Left colon (tissue), 2 donors: ENCODE results near the gene SYT17. TPM values are rescaled to one million over a fixed set of nuclear protein-coding genes. Genes with fewer than 3 reads are reported as not detected.

ENCODE experiments used
- ATAC-seq: fragments of 200-7000 bp; cut with Tn5 transposase; one replicate; pipeline ENCODE4 v1.9.1; 2020; ENCODE audit warnings: mild to moderate bottlenecking, moderate library complexity
- DNase-seq, 2 donors: peaks; one replicate each; pipeline ENCODE4 v3.0.0-alpha.2; 2020
- intact Hi-C, 2 donors: fragments of 100-400 bp; cut with DNase I in 1 of 2; cut with micrococcal nuclease in 1 of 2; formaldehyde crosslinking; loops; one replicate each; pipeline versions ENCODE4 v1.11.2 to v1.14.0; 2022; cut with DNase I, micrococcal nuclease
- total RNA-seq, 2 donors: library from RNA; stranded (reverse); fragmentation: NEBNext Ultra II Directional; extraction: Animal tissue kit (Norgen Biotek cat#: 25700); gene quantifications; one replicate each; pipeline ENCODE4 v1.2.1, GENCODE V29; 2021
- donor health status: DM: no; HTN: no; CAD: no.
- donor health status: DM: yes; HTN: yes; CAD: no.

The SYT17 gene
- total RNA-seq, 2 donors from 2014 or later = 8.4 to 9.1 TPM

DNA sequence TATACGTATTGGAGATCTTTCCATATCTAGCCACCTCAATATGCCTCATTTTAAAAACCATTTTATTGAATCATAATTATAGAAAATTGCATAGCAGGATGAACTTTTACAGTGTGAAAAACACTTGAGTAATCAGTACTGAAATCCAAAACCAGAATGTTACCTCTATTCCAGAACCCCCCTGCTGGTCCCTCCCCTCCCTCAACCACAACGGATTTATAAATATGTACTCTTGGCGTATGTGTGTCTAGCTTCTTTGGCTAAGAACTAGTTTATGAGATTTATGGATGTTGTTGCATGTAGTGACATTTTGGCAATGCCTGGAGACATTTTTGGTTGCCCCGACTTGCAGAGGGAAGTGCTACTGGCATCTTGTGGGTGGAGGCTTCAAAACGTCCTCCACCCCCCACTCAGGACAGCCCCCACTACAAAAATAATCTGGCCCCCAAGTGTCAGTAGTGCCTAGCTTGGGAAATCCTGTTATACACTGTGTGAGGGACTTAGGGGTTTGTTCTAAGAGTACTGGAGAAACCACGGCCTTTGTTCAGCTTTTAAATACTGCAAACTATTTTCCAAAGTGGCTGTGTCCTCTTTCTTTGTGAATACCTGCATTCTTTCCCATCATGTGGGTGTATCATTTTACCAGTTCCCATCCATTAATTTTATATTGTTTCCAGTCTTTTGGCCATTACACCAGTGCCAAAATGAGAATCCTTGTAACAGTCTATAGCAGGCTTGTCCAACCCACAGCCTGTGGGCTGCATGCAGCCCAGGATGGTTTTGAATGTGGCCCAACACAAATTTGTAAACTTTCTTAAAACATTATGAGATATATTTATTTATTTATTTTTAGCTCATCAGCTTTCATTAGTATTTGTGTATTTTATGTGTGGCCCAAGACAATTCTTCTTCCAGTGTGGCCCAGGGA is 30.6 kb upstream of the SYT17 start:
- intact Hi-C loops = no loop called here
- ATAC-seq (no peak), DNase-seq (no peak)

DNA sequence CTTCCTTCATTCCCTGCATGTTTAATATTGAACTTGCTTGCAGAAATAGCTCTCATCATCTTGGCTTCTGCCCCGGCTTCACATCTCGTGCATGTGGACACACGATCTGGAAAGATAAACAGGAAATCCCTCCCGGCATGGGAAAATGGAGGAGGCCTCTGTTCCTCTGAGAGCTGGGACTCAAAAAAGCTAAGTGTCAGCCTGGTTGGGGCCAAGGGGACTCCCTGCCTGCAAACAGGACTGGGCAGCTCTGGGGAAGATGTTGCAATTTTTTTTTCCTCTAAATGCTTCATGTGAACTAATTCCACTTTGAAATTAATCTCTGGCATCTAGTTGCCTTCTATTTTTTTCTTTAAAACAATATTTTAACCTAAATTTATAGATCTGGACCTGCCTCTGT is 29.4 kb upstream of the SYT17 start:
- intact Hi-C loops = no loop called here
- ATAC-seq (peak; percentile 21), DNase-seq (peak; percentile 57 to 77)

DNA sequence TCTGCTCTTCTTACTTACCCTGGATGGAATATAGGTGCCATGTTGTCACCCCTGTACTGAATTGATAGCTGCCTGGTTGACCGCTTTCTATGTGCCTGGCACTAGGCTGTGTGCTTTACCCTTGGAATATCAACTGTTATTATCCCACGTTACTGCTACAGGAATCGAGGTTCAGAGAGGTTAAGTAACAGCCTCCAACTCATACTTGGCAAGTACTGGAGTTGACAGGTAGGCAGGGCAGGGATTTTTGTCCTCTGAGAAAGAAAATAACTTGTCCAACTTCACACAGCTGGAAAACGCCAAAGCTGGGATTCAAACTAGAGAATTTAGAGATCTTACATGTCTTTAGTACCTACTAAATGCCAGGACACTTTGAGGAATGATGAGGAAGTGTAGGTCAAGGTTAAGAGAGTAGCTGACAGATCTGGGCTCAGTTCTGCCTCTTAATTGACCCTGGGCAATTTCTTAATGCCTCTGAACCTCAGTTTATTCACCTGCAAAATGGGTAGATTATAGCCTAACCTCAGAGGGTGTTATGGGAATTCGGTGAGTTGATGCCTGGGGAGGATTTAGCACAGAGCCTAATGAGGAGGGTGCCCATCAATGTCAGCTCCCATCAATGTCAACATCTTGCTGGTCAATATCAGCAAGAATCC is 28.5 kb upstream of the SYT17 start:
- ATAC-seq (no peak), DNase-seq (no peak)
- intact Hi-C loops = no loop called here

DNA sequence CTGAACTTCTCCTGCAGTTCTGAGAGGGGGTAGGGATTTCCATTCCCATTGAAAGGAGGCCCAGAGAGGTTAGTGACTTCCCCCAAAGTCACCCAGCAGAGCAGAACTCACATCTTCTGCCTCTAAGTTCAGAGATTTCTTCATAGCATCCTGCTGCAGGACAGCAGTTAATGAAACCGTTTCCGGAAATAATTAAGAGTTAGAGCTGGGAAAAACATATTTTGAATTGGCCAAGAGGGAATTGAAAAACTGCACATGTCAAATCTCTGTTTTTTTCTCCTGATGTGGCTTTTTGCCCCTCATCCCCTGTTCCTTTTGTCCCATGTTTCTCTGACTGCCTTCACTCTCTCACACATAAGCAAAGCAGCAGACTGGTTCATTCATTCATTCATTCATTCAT is 27.6 kb upstream of the SYT17 start:
- no peak for DNase-seq
- ATAC-seq = no peak
- intact Hi-C loops = no loop called here

DNA sequence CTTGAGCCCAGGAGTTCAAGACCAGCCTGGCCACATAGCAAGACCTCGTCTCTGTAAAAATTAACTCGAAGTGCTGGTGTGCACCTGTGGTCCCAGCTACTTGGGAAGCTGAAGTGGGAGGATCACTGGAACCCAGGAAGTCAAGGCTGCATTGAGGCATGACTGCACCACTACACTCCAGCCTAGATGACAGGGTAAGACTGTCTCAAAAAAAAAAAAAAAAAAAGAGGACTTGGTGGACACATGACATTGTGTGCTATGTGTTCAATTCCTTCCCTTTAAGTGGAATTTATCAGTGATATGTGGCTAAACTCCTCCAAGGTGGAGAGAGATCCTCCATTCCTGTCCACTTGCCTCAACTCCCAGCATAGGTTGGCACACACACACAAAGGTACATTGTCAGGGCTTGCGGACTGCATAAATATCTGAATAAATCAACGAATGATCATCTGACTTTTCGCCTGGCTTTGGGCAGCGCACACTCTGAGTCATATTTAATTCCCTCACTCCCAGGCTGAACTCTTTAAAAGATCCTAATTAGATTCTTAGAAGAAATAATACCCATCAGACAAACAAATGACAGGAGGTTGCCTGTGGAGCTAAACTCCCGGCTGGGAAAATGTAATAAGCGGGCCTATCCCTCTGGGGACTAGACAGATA is 25.0 kb upstream of the SYT17 start:
- ATAC-seq (no peak), DNase-seq (no peak)
- intact Hi-C loops = no loop called here

DNA sequence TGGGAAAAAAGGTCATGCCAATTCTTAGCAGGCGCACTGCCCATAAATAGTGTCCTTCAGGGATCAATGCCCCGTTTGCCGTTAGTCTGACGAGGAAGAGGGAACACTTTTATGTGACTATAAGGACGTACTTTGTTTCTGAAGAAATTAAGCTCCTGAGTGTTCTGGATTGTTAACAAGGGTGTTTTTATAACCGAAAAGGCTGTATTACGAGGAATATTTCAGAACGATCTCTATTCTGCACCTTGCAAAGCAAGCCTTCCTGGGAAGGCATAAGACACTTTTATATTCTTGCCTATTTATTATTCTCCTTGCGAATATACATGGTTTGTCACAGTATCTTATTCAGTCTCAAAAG is 24.5 kb upstream of the SYT17 start:
- intact Hi-C loops = no loop called here
- ATAC-seq (no peak), DNase-seq (no peak)

DNA sequence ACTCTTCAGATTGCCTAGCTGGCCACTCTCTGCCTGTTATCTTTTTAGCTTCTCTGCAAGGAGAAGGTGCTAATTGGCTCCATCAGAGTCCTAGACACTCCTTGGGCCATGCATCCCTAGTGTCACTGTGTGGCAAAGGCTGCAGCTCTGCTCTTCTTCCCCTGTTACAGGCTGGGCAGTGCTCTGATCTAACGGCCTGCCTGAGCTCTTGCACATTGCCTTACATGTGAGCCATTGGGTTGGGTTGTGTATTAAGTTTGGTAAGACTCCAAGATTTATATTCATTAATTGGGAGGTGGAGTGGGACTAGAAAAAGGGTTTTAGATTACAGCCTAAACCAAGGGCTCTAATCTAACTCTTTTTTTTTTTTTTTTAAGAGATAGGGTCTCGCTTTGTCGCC is 23.0 kb upstream of the SYT17 start:
- intact Hi-C loops = no loop called here
- no peak for ATAC-seq
- DNase-seq = no peak

DNA sequence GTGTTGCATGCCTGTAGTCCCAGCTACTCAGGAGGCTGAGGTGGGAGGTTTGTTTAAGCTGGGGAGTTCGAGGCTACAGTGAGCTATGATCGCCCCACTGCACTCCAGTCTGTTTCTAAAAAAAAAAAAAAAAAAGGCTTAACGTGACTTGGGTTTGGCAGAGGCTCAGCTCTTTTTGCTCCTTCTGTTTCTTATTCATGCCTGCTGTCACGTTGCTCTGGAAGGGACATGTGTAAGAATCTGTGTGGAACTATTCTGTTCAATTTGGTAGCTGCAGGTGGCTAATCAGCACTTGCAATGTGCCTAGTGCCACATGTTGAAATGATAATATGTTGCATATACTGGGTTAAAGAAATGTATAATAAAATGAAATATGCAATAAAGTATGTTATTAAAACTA is 20.9 kb upstream of the SYT17 start:
- DNase-seq (no peak), ATAC-seq (no peak)
- intact Hi-C loops = no loop called here

DNA sequence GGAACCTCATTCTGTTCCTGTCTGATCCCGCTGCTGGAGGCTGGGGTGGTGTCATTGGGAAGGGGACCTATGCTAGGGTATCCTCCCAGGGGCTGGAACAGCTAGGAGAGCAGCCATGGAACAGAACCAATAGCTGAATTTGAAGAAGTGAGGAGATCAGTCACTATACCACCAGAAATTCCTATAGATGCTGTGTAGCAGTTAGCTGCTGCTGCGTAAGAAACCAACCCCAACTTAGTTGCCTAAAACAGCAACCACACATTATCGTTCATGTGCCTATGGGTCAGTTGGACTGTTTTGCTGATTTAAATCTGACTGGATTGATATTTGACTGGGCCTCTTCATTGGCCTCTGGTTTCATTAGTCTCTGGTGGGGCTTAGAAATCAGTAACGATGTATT is 20.4 kb upstream of the SYT17 start:
- intact Hi-C loops = no loop called here
- DNase-seq = no peak
- ATAC-seq = no peak

DNA sequence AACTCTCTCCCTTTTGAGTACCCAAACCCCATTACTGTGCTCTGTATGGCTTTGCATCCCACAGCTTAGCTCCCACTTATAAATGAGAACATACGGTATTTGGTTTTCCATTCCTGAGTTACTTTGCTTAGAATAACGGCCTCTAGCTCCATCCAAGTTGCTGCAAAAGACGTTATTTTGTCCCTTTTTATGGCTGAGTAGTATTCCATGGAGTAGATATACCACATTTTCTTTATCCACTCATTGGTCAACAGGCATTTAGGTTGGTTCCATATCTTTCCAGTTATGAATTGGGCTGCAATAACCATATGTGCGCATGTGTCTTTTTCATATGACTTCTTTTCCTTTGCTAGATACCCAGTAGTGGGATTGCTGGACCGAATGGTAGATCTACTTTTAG is 19.9 kb upstream of the SYT17 start:
- no peak for DNase-seq
- intact Hi-C loops = no loop called here
- no peak for ATAC-seq

DNA sequence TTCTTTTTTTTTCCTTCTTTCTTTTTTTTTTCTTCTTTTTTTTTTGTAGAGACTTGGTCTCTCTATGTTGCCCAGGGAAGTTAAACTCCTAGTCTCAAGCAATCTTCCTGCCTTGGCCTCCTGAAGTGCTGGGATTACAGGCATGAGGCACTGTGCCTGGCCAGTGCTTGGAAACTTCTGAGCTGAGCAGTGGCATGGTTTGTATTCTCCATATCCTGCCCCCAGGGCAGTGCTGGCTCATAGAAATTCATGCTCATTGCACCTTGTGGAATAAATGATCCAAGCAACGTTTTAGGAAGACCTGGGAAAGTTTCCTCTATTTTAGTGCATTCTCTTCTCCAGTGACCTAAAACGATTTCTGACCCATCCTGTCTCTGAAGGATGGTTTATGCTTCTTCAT is 16.7 kb upstream of the SYT17 start:
- no peak for ATAC-seq

DNA sequence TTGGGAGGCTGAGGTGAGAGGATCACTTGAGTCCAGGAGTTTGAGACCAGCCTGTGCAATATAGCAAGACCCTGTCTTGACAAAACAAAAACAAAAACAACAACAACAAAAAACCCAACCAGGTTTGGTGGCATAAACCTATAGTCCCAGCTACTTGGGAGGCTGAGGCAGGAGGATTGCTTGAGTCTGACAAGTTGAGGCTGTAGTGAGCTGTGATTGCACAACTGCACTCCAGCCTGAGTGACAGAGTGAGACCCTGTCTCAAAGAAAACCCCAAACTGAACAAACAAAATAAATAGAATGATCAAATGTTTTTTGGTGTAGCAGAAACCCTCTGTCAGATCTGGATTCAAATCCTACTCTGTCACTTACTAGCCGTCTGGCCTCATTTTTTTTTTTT is 16.0 kb upstream of the SYT17 start:
- intact Hi-C loops = no loop called here
- no peak for ATAC-seq
- no peak for DNase-seq

More for the DNA sequence above, 16.7 kb upstream of the SYT17 start:
- DNase-seq = no peak
- intact Hi-C loops = no loop called here

DNA sequence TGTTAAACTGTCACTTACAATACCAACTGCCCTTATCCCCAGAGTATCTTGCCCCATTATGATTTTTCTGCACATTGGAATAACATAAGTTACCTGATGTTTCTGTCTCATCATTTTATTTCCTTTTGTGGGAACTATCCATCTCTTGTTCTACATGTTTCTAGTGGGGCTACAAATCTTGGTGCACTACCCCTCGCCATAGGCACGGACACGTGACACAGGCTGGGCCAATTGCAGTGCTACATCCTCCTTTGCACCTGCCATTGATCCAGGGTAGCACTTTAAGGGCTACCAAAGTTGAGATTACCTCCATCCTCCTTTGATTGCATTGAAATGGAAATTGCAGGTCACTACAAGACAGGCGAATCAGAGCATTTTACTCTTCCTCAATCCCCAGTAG is 14.2 kb upstream of the SYT17 start:
- intact Hi-C loops = no loop called here
- no peak for ATAC-seq
- DNase-seq = no peak

DNA sequence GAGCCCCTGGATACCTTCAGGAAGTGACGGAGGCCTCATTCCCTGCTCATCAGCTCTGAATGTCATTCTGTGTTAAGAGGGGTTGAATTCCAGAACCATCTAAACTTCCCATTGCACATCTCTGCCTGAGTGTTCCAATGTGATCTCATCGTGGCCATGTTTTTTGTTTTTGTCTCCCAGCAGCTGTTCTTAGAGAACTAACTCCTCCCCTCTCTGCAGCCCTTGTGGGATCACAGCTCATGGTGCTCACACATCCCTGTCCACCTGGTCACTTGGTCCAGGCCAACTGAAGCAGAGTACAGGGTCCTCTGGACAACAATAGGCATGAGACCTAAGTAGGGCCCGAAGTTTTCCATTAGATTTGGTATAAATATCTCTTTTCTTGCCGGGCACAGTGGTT is 6.0 kb upstream of the SYT17 start:
- DNase-seq (no peak), ATAC-seq (no peak)
- intact Hi-C loops = no loop called here

DNA sequence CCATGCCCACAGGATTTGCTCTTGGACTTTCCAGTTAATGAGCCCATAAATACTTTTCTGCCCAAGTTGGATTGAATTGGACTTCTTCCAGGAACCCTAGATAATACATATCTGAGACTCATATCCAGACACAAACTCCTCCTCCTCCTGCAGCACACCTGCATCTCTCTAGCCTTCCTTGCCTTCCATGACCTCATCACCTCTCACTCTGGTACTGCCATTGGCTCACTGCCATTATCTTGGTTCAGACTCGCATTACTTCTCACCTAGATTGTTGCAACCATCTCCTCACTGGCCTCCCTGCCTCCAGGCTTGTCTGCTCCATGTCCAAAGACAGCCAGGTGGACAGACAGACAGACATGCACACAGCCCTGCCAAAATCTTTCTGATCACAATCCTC is 4.8 kb upstream of the SYT17 start:
- DNase-seq = no peak

DNA sequence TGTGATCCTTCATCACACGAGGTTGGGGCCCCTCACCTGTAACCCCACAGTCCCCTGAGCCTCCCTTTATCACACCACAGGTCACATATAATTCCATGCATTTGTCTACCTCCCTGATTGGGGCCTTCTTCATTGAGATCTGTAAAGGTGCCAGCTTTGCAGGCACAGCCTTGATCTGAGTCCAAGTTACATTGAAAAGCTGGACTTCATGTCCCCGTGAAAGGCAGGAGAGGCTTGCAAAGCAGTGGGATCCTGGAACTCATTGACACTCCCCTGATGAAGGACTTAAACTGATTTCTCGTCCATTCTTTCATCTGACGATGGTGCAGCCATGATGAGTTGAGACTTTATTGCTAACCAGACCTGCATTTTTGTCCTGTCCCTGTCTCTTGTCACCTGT is 3.8 kb upstream of the SYT17 start:
- intact Hi-C loops = no loop called here
- DNase-seq = no peak
- ATAC-seq = no peak

More for the DNA sequence above, 4.8 kb upstream of the SYT17 start:
- intact Hi-C loops = no loop called here
- ATAC-seq = no peak

DNA sequence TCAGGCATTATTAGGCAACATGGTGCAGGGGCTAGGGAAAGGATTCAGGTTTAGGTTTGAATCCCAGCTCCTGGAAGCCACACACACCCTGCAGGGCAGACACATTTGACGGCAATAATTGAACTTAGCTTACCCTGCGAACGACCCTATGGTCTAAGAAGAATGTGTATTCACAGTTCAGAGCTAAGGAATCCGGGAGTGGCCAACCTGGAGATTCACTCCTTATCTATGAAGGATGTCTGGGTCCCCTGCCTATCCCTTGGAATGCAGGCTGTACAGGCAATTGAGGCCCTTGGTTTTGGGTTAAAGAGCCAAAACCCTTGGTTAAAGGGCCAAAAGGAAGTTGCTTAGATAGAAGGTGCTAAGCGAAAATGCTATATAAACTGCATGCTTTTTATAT is 2.9 kb upstream of the SYT17 start:
- ATAC-seq = no peak
- DNase-seq = no peak
- intact Hi-C loops = no loop called here

DNA sequence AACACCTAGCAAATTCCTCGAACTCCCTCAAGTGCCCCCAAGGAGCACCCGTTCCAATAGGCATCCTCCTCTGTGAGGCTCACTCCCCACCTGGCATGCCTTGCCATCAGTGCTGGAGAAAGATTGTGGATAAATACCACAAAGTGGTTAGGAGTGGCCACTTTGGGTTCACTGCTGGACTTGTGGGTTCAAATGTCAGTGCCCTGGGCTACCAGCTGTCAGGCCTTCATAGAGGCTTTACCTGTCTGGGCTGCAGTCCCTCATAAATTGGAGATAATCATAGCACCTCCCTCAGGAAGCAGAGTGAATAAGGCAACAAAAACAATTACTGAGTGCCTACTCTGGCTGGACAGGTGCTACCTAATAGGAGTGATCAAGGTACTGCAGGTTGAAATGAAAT is 1.5 kb upstream of the SYT17 start:
- no peak for DNase-seq
- ATAC-seq = no peak
- intact Hi-C loops = no loop called here

DNA sequence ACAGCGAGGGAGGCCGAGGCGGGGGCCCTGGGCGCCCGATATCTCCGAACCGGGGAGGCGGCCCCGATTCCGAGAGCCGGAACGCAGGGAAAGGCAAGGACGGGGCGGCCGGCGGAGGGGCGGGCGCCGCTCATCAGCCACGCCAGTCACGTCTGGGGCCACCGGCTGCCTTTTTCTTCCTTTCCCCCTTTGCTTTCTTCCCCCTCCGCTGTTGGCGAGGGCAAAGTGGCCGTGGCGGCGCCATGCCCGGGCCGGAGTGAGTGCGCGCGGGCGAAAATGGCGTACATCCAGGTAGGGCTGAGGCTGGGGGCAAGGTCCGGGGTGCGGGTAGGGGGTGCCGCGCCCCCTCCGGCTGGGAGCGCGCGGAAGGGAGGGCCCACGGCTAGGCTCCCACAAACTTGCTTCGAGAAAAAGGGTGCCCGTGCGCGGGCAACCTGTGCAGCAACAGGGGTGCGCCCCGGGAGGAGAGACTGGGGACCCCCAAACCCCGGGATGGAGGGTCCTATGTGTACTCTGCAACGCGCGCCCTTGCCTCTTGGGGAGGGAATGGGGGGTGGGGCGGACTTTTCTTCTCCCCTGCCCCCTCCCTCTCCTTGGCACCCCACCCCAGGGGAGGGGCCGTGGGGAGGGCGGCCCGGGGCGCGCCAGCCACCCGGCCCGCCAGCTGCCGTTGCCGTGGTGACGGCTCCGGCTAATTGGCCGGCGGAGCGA is 486 bp downstream of the SYT17 start:
- intact Hi-C loops = no loop called here
- ATAC-seq (peak; percentile 80), DNase-seq (peak; percentile 60 to 71)
